Activated CD4-positive, CD25-positive, alpha-beta regulatory T cell (primary cell): ENCODE results near the gene HOXA4.

Experiments
- DNase-seq, 4 experiments: peaks; one replicate each; lab custom pipeline; 2025; lab: John Stamatoyannopoulos, UW

Gene HOXA4

DNA sequence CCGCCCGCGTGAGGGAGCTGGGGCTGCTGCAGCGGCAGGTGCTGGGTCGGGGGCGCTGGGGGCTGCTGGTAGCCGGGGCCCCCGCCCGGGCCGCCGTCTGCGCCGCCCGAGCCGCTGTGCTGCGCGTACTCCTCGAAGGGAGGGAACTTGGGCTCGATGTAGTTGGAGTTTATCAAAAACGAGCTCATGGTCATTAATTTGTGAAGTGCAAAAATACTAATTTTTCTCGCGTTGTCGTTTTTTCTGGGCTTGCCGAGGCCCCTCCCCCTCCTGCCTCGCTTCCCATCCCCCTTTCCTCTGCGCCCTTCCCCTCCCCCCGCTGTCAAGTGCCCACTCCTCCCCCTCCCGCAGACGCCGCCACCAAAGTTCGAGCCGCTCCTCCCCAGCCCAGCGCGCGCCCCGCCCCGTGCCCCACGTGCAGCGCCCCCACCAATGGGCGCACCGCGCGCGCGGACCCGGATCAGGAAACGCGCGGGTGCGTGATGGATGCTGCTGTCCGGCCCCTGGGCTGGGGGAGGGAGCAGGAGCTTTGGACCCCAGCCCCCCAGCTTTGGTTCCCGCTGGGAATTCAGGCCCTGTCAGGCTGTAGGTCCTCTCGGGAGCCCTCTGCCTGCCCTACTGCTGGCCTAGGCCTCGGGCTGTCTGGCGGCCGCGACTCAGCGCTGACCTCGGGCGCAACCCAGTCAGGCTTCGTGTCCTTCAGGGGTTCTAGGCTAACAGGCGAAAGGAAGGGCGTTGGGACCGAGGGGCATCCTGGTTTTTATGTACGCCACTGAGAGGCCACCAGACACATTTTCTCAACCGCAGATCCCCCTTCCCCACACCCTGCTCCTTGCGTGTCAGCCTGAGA lies at the start of gene HOXA4:
HOXA4 (minus strand) TSS at position 218 of the 850 bp plus-strand sequence; CDS start at position 194, 24 bp downstream.
- DNase-seq, result peak; percentile 46 to 68 (median 56)

DNA sequence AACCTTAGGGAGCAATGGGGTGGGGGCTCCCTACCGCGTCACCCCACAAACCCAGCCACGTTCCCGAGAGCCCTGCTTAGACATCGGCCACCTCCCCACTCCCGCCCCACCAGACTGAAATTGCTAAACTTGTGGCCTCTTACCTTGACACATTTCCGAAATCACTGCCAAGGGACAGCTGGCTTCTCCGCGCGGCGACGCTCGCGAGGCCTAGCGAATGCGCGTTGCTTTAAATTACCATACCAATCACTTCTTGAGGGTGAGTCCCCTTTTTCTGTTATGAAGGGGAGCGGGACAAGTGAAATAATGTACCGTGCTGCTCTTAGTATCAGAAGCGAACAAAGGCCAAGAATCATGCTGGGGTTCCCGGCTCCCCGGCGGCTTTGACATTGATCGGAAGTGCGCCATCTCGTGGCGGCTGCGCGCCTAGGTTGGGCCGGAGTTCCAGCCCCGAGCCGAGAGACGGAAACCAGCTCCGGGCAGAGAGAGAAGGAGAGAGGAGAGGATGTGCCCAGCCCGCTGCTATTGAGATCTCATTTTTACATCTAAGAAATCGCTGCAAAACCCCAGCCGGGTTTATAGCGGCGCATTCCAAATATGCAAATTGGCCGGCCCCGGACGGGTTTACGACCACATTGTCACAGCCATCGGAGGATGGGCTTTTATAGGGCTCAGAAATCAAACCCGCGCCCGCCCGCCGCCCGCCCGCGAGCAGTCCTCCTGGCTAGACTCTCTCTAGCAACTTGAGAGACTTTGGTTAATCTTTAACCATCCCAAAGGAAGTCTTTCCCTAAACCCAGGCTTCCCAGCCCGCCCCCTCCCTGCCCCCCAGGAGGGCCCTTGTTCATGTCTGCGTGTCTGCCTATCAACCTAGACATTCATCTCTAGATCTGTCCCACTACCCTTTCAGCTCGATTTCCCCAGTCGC lies 49.2 kb upstream of the HOXA4 start:
- DNase-seq, result peak; percentile 17 to 45 (median 20)

- no peak for DNase-seq
These were observed 48.5 kb upstream of the HOXA4 start for GRCh38 chr7:27179030-27179429.

- DNase-seq, result no peak
These were observed 47.8 kb upstream of the HOXA4 start for GRCh38 chr7:27178366-27178765.

- DNase-seq, result no peak
These were observed 47.3 kb upstream of the HOXA4 start for GRCh38 chr7:27177795-27178320.

DNA sequence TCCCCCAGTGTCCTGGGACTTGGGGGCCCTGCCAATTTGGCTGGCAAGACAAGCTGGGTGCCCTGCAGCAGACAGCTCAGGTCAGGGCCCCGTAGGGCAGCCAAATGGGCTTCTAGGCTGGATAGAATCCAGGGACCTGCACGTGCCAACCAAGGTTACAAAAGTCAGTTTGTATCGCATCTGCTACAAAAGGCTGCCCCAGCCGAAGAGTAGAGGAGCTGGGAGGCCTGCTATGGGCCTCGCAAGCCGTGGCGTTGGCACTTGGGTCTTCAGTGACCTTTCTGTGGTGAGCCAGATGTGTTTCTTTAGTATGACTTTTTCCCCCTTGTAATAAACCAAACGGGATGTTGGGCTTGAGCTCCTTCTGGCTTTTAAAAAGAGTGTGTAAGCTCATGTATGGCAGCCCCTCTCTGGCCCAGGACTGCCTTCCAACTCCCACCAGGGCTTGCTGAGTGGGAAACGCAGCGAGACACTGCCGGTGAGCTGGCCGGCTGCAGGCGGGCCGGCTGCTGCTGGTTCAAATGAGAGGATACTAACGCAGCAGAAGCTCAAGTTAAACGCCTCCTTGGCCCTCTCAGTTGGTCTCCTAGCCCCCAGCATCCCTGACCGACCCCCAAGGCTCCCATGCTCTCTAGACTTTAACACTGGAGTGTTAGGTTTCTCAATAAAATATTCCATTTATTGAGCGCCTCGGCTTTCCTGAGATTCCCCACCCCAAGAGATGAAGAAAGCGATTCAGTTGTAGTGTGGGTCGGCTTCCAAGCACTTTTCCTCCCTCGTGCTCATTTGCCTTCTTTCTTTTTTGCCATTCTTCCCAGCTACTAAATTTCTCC lies 46.6 kb upstream of the HOXA4 start:
- no peak for DNase-seq

GRCh38 chr7:27176524-27176845 lies 45.9 kb upstream of the HOXA4 start:
- DNase-seq, result no peak

DNA sequence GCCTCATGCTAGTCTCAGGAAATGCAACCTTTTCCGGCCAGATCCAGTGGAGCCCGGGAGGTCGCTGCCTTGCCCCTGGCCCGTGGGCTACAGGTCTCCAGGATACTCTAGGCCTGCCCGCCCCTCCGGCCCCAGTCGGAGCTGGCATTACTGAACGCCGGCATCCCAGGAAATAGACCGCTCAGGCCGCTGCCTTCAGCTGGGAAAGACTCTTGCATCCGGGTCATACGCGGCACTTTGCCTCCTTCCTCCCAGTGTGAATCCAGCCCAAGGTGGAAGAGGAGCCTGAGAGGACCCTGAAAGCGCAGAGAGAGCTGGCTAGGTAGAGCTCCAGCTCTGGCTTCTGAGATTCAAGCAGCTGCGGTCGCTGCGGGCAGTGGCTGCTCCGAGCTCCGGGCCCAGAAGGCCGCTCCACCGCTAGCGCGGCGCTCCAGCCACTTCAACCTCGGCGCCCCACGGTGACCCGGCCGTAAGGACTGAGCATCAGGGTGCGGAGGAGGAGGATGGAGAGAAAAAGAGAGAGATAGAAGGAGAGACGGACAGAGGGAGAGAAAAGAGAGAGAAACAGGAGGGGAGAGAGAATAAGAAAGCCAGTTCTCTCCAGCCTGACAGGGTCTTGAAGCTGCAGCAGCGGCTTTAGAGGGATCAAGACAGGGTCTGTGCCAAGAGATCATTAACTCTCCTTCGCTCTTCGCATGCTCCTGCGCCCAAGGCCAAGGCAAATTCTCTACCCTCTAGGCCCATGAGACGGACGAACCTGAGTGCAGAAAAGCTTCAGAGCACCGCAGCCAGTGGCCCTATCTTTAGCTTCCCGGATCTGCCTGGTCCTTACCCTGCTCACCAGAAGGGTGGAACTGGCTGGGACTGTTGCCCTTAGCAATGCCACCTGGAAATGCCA lies 45.3 kb upstream of the HOXA4 start:
- DNase-seq, result no peak

- no peak for DNase-seq
These were observed 44.5 kb upstream of the HOXA4 start for GRCh38 chr7:27174874-27175625.

GRCh38 chr7:27173956-27174873 lies 43.7 kb upstream of the HOXA4 start, which contains the start of gene HOXA10:
HOXA10 (minus strand) TSS chr7:27174320; CDS start chr7:27174306, 14 bp downstream.
- DNase-seq, result no peak

DNA sequence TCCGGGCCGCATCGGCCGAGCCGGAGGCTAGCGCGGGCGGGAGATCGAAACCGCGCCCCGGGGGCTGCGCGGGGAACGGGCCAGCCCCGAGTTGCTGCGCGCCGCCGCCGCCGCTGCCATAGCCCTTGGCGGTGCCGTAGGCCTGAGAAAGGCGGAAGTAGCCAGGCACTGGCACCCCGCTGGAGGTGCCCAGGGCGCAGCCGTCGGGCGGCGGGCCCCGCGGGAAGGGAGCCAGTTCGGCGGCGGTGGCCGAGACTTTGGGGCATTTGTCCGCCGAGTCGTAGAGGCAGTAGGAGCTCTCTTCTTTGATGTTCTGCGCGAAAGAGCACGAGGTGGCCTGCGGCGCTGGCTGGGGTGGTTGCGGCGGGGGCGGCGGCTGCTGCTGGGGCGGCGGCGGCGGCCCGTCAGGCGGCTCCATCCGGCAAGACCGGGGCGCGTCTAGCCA lies 43.0 kb upstream of the HOXA4 start:
- no peak for DNase-seq

GRCh38 chr7:27172823-27173510 lies 42.4 kb upstream of the HOXA4 start:
- no peak for DNase-seq

DNA sequence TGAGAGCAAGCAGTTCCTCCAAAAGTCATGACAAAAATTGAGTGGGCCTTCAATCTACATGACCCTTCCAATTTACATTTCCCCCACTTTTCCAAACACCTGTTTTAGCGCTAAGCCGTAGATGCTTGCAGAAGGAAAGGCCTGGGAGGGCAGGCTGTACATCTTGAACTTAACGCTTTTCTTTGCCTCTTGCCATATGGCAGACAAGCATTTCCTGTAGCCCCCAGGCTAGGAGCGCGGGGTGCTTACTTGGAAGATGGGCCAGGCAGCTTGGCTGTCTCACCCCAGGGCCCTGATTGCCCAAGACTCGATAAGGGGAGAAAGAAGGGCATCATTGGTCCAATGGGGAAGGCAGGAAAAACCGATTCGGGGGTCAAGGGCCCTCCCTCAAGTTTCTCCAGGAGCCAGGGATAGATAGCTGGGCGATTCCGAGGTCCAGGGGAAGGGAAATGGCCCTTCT lies 41.8 kb upstream of the HOXA4 start:
- DNase-seq, result no peak

DNA sequence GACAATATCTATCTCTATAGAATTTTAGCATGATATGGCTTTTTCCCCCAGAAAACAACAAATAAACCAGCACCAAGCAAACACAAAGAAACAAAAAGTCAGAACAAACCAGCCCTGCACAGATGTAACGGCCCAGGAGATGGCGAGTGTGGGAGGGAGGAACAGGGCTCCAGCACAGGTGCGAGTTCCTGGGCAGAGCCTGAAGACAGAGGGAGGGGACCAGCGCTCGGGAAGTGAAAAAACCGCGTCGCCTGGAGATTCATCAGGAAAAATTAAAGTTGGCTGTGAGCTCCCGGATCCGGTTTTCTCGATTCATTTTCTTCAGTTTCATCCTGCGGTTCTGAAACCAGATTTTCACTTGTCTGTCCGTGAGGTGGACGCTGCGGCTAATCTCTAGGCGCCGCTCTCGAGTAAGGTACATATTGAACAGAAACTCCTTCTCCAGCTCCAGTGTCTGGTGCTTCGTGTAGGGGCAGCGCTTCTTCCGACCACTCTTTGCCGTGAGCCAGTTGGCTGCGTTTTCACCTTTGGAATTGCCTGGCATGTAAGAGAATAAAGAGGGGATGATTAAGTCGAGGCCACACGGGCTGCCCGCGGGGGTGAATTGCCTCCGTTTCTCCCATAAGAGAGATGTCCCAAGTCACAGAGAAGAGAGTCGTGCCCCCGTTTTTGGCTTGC lies 41.2 kb upstream of the HOXA4 start:
- DNase-seq, result no peak

DNA sequence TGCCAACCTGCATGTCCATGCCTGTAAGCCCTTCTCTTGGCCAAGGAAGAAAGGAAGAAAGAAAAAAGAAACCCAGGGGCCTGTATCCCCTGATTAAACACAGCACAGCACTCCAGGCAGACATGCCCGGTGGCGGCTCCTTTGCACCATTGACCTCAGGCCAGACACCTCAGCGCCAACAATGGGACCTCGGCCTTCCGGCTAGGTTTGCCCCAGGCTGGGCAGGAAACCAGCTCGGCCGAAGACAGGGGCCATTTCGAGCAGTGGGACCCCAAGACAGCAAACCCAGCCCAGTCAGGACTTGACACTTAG lies 40.7 kb upstream of the HOXA4 start:
- DNase-seq, result no peak

GRCh38 chr7:27170426-27171324 lies 40.1 kb upstream of the HOXA4 start:
- no peak for DNase-seq
